Endothelial cell (in vitro differentiated cells): ENCODE results near the gene ATP2B1. TPM values are rescaled to one million over a fixed set of nuclear protein-coding genes. Genes with fewer than 3 reads are reported as not detected.

Experiments
- DNase-seq: peaks from one replicate; pipeline ENCODE4 v3.0.0; 2021; ENCODE audit warnings: low spot score
- H3K27ac Mint-ChIP-seq: one replicate; pipeline ENCODE4 v1.8.0; 2021; ENCODE audit warnings: mixed read lengths, inconsistent platforms; ENCODE audit not compliant: unreplicated experiment
- H3K27me3 Mint-ChIP-seq: one replicate; pipeline ENCODE4 v1.8.0; 2021; ENCODE audit warnings: mild to moderate bottlenecking, moderate library complexity, mixed read lengths, inconsistent platforms; ENCODE audit not compliant: unreplicated experiment
- H3K36me3 Mint-ChIP-seq: one replicate; pipeline ENCODE4 v1.8.0; 2021; ENCODE audit warnings: mild to moderate bottlenecking, low read depth, mixed read lengths, inconsistent platforms; ENCODE audit not compliant: unreplicated experiment
- H3K4me1 Mint-ChIP-seq: one replicate; pipeline ENCODE4 v1.8.0; 2021; ENCODE audit warnings: mild to moderate bottlenecking, mixed read lengths, inconsistent platforms; ENCODE audit not compliant: unreplicated experiment
- H3K4me3 Mint-ChIP-seq: one replicate; pipeline ENCODE4 v1.8.0; 2021; ENCODE audit warnings: mild to moderate bottlenecking, mixed read lengths, inconsistent platforms; ENCODE audit not compliant: unreplicated experiment
- H3K9me3 Mint-ChIP-seq: one replicate; pipeline ENCODE4 v1.8.0; 2021; ENCODE audit warnings: mixed read lengths, inconsistent platforms; ENCODE audit not compliant: unreplicated experiment
- CTCF ChIP-seq: fragments of 200-600 bp; sonication (generic); IDR thresholded peaks from one replicate; pipeline ENCODE4 v1.5.0; 2021; ENCODE audit warnings: antibody characterized with exemption; ENCODE audit not compliant: unreplicated experiment
- total RNA-seq: library from RNA; stranded (reverse); fragmentation: NEBNext Ultra II Directional; extraction: Animal tissue kit (Norgen Biotek cat#: 25700); gene quantifications from one replicate; pipeline ENCODE4 v1.2.1, GENCODE V29; 2021; ENCODE audit not compliant: unreplicated experiment

The ATP2B1 gene
- total RNA-seq, 1 donor from 2014 or later, result 33.0 TPM

GRCh38 chr12:89678225-89678624 lies 30.4 kb downstream of the ATP2B1 start:
- Mint-ChIP-seq H3K4me1 (no peaks in the 10 kb centered on the region), H3K36me3 (peaks cover 8% of the 10 kb centered on the region), H3K27ac (no peak overlapping the region), H3K4me3 (no peak overlapping the region), H3K27me3 (no peaks in the 10 kb centered on the region), H3K9me3 (no peaks in the 10 kb centered on the region)
- TF ChIP-seq CTCF, result no peak
- DNase-seq, result no peak

GRCh38 chr12:89676930-89677329 lies 31.7 kb downstream of the ATP2B1 start:
- TF ChIP-seq CTCF, result no peak
- Mint-ChIP-seq H3K27me3 (no peaks in the 10 kb centered on the region), H3K9me3 (no peaks in the 10 kb centered on the region), H3K27ac (no peak overlapping the region), H3K4me1 (no peaks in the 10 kb centered on the region), H3K4me3 (no peak overlapping the region), H3K36me3 (peaks cover 8% of the 10 kb centered on the region)
- DNase-seq, result no peak

GRCh38 chr12:89674326-89674942 lies 34.2 kb downstream of the ATP2B1 start:
- Mint-ChIP-seq H3K4me1 (no peaks in the 10 kb centered on the region), H3K27me3 (no peaks in the 10 kb centered on the region), H3K36me3 (no peaks in the 10 kb centered on the region), H3K4me3 (no peak overlapping the region), H3K9me3 (no peaks in the 10 kb centered on the region), H3K27ac (no peak overlapping the region)
- no peak for DNase-seq
- no peak for TF ChIP-seq CTCF

- Mint-ChIP-seq H3K4me1 (no peaks in the 10 kb centered on the region), H3K27me3 (no peaks in the 10 kb centered on the region), H3K4me3 (no peak overlapping the region), H3K36me3 (no peaks in the 10 kb centered on the region), H3K27ac (no peak overlapping the region), H3K9me3 (no peaks in the 10 kb centered on the region)
- no peak for TF ChIP-seq CTCF
- no peak for DNase-seq
Observed at GRCh38 chr12:89673603-89674002, 35.0 kb downstream of the ATP2B1 start.

- no peaks in the 10 kb centered on the region for H3K9me3 Mint-ChIP-seq
- no peaks in the 10 kb centered on the region for H3K27me3 Mint-ChIP-seq
- no peak overlapping the region for H3K27ac Mint-ChIP-seq
- H3K36me3 Mint-ChIP-seq, result no peaks in the 10 kb centered on the region
- no peak for TF ChIP-seq CTCF
- DNase-seq, result no peak
- no peaks in the 10 kb centered on the region for H3K4me1 Mint-ChIP-seq
- H3K4me3 Mint-ChIP-seq, result no peak overlapping the region
Observed at GRCh38 chr12:89672589-89672979, 36.1 kb downstream of the ATP2B1 start.
